ENCODE data around the gene KLHL29. TPM values are rescaled to one million over a fixed set of nuclear protein-coding genes. Genes with fewer than 3 reads are reported as not detected.
A peak's percentile ranks its signal among the peaks of the same experiment; 100 is the strongest.

The KLHL29 gene
- total RNA-seq, 1 experiment from 2014 or later, result 43.1 TPM

DNA sequence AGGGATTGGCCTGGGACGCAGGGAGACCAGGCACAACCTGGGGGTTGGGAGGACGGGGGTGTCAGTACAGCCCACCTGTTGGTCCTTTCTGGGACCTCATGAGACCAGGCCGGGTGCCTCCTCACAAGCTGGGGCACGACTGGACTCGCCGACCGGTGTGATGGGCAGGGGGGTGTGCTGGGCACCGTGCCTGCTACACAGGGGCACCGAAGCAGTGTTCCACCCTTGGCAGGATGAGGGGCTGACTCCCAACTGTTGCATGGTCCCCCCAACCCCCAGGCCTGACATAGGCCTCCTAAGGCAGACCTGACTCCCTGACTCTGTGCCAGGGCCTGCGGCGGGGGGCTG, 285.2 kb downstream of the KLHL29 start:
- intact Hi-C loops (cut with micrococcal nuclease), result no loop called here
- Mint-ChIP-seq H3K9me3 (ENCODE audit: unreplicated experiment) (no peaks in the 10 kb centered on the region), H3K36me3 (ENCODE audit: insufficient read depth, unreplicated experiment) (peaks cover 6% of the 10 kb centered on the region), H3K4me3 (ENCODE audit: unreplicated experiment) (no peak overlapping the region), H3K27ac (ENCODE audit: low read depth, unreplicated experiment) (peak overlapping the region; percentile 70), H3K27me3 (ENCODE audit: insufficient read depth, unreplicated experiment) (no peaks in the 10 kb centered on the region), H3K4me1 (ENCODE audit: insufficient read depth, unreplicated experiment) (peaks cover 14% of the 10 kb centered on the region)
- POLR2A ChIA-PET, result interaction anchor here (1.0 kb wide), 3 partner anchors 76 to 244 kb away, joined by 3 read pairs; no protein-coding TSS in a partner anchor
- DNase-seq (ENCODE audit: unreplicated experiment), result no peak
- TF ChIP-seq, protein P1, sequence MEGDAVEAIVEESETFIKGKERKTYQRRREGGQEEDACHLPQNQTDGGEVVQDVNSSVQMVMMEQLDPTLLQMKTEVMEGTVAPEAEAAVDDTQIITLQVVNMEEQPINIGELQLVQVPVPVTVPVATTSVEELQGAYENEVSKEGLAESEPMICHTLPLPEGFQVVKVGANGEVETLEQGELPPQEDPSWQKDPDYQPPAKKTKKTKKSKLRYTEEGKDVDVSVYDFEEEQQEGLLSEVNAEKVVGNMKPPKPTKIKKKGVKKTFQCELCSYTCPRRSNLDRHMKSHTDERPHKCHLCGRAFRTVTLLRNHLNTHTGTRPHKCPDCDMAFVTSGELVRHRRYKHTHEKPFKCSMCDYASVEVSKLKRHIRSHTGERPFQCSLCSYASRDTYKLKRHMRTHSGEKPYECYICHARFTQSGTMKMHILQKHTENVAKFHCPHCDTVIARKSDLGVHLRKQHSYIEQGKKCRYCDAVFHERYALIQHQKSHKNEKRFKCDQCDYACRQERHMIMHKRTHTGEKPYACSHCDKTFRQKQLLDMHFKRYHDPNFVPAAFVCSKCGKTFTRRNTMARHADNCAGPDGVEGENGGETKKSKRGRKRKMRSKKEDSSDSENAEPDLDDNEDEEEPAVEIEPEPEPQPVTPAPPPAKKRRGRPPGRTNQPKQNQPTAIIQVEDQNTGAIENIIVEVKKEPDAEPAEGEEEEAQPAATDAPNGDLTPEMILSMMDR (IDR thresholded peaks at IDR 0.05; ENCODE audit: unreplicated experiment), result no peak
- CTCF ChIA-PET, result interaction anchor here (0.6 to 1.1 kb wide), 2 partner anchors 29 to 385 kb away, joined by 3 to 4 read pairs; no protein-coding TSS in a partner anchor
- BruUV-seq (replicated peaks), result no TSS peak

DNA sequence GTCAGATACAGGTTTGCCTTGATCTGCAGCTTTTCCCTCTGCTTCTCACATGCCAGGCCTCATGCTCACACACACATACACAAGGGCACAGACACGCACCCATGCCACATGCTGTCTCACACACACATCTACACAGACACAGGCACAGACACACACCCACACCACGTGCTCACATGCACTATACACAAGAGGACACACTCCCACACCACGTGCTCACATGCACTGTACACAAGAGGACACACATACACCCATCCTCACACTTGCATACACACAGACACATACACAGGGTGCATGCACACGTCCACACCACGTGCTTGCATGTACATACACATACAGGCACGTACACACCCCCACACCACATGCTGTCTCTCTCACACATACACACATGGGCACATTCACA, 288.1 kb downstream of the KLHL29 start:
- TF ChIP-seq, protein P1 (IDR thresholded peaks at IDR 0.05; ENCODE audit: unreplicated experiment), result no peak
- Mint-ChIP-seq H3K27ac (ENCODE audit: low read depth, unreplicated experiment) (no peak overlapping the region), H3K9me3 (ENCODE audit: unreplicated experiment) (no peaks in the 10 kb centered on the region), H3K27me3 (ENCODE audit: insufficient read depth, unreplicated experiment) (no peaks in the 10 kb centered on the region), H3K4me1 (ENCODE audit: insufficient read depth, unreplicated experiment) (peaks cover 14% of the 10 kb centered on the region), H3K4me3 (ENCODE audit: unreplicated experiment) (no peak overlapping the region), H3K36me3 (ENCODE audit: insufficient read depth, unreplicated experiment) (no peaks in the 10 kb centered on the region)
- no peak for DNase-seq (ENCODE audit: unreplicated experiment)
- intact Hi-C loops (cut with micrococcal nuclease), result no loop called here
- ChIA-PET CTCF (no interaction called here), POLR2A (no interaction called here)
- no TSS peak for BruUV-seq (replicated peaks)

DNA sequence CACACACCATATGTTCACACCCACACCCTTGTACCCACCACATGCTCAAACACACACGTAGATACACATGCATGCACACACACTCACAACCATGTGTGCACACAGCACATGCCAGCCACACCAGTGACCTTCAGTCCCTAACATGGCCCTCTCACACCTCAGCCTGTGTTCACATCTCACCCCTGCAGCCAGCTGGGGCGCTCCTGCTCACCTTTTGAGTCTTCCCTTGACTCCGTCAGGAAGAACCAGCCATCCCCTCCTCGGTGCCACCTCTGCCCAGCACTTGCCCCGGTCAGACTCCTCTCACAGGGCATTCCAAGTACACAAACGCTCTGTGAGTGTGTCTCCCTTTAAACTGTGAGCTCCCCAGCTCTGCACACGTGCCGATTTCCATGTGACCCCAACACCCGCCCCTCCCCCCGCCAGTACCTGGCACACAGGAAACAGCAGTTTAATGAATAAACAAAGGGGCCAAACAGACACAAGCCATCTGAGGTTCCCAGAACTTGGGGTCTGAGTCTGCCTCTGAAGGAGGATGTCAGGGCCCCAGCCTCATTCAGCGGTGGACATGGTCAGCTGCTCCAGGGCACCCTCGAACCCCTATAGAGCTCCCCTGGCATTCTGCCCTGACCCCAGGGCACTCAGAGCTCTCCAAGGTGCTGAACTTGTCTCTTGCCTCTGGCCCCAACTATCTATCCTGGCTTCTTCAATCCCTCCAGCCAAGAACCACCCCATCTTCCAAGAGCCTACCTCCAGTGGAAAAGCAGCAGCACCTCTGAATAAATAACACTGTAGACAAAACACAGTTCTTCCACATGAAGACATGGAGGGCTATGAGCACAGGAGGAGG, 289.1 kb downstream of the KLHL29 start:
- TF ChIP-seq, protein P1 (IDR thresholded peaks at IDR 0.05; ENCODE audit: unreplicated experiment), result no peak
- no peak overlapping the region for H3K4me3 Mint-ChIP-seq (ENCODE audit: unreplicated experiment)
- H3K4me1 Mint-ChIP-seq (ENCODE audit: insufficient read depth, unreplicated experiment), result peaks cover 12% of the 10 kb centered on the region
- no TSS peak for BruUV-seq (replicated peaks)
- ChIA-PET POLR2A (interaction anchor here (0.6 kb wide), 1 partner anchor 182 kb away, joined by 3 read pairs; no protein-coding TSS in a partner anchor), CTCF (no interaction called here)
- no peaks in the 10 kb centered on the region for H3K27me3 Mint-ChIP-seq (ENCODE audit: insufficient read depth, unreplicated experiment)
- peak; percentile 35 for DNase-seq (ENCODE audit: unreplicated experiment)
- no peaks in the 10 kb centered on the region for H3K36me3 Mint-ChIP-seq (ENCODE audit: insufficient read depth, unreplicated experiment)
- intact Hi-C loops (cut with micrococcal nuclease), result no loop called here
- H3K9me3 Mint-ChIP-seq (ENCODE audit: unreplicated experiment), result no peaks in the 10 kb centered on the region
- no peak overlapping the region for H3K27ac Mint-ChIP-seq (ENCODE audit: low read depth, unreplicated experiment)

DNA sequence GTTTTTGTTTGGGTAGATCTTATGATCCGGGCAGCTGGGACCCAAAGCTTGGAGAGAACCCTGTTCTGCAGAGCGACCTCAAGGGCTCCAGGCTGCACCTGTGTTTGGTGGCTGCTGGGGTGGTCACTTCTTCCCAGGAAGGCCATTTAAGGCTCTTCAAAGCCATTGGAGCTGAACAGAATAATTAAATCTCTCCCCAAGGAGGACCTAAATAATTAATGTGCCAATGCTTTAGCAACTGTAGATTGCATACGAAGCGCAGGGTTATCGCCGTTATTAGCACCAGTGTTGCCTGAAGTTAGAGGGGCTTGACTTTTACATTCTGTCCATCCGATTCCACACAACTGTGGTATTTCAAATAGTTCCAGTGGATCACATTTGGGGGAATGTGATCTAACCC, 290.5 kb downstream of the KLHL29 start:
- no peak for DNase-seq (ENCODE audit: unreplicated experiment)
- Mint-ChIP-seq H3K4me3 (ENCODE audit: unreplicated experiment) (no peak overlapping the region), H3K27ac (ENCODE audit: low read depth, unreplicated experiment) (no peak overlapping the region), H3K9me3 (ENCODE audit: unreplicated experiment) (no peaks in the 10 kb centered on the region), H3K27me3 (ENCODE audit: insufficient read depth, unreplicated experiment) (no peaks in the 10 kb centered on the region), H3K36me3 (ENCODE audit: insufficient read depth, unreplicated experiment) (no peaks in the 10 kb centered on the region), H3K4me1 (ENCODE audit: insufficient read depth, unreplicated experiment) (no peaks in the 10 kb centered on the region)
- POLR2A ChIA-PET, result no interaction called here
- intact Hi-C loops (cut with micrococcal nuclease), result no loop called here
- CTCF ChIA-PET, result interaction anchor here (0.9 kb wide), 1 partner anchor 308 kb away, joined by 4 read pairs; no protein-coding TSS in a partner anchor
- TF ChIP-seq, protein P1 (IDR thresholded peaks at IDR 0.05; ENCODE audit: unreplicated experiment), result no peak
- BruUV-seq (replicated peaks), result no TSS peak
